HG03045 (cell line): ENCODE measurements around the gene RASSF4.

Experiments
- ATAC-seq: cut with Tn5 transposase; IDR thresholded peaks from one replicate; pipeline ENCODE4 v1.9.1; 2021; ENCODE audit warnings: mild to moderate bottlenecking, moderate library complexity; ENCODE audit not compliant: unreplicated experiment

Gene RASSF4

GRCh38 chr10:44974082-44974627, 14.6 kb downstream of the RASSF4 start:
- ATAC-seq, result no peak

- ATAC-seq, result peak; percentile 60
Measured at GRCh38 chr10:44974628-44975430, 15.2 kb downstream of the RASSF4 start.

- no peak for ATAC-seq
Measured at GRCh38 chr10:44975431-44976331, 16.1 kb downstream of the RASSF4 start.

GRCh38 chr10:44976352-44977198, 17.0 kb downstream of the RASSF4 start:
- no peak for ATAC-seq

DNA sequence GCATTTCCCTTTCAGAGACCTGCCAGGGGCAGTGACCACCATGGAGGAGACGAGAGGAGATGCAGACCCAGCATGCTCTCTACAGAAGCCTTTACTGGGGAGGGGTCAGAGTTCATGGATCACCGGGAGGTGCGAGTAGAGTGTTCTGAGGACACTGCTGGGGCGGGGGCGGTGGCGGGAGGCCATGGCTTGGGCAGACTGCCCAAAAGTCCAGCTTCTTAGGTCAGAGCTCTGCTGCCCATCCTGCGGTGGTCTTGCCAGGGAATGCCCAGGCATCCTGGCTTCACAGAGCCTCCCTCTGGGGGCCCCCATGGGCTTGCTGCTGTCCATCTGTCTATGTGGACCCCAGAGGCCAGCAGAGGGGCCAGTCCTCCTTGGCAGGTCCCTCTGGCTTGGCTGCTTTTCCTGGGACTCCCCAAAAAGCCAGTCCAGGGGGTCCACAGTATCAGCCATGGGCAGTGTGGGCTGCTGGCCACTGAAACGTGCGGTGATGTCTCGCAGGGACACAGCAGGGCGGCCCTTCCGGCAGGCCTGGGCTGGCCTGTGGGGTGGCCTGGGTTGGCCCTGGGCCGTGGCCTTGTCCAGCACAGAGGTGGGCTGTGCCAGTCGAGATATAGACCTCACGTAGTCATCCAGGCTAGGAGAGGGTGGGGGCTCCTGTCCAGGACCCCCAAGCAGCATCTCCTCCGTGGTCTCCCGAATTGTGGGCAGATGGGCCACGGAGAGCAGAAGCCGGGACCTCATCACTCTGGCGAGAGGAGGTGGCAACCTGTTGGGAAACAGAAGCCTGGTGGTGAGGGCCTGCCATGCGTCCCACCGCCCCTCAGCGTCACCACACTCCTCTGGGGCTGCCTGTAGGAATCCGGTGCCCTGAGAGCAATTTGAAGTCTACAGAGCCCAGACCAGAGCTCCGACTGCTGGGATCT, 17.9 kb downstream of the RASSF4 start:
- ATAC-seq, result no peak

DNA sequence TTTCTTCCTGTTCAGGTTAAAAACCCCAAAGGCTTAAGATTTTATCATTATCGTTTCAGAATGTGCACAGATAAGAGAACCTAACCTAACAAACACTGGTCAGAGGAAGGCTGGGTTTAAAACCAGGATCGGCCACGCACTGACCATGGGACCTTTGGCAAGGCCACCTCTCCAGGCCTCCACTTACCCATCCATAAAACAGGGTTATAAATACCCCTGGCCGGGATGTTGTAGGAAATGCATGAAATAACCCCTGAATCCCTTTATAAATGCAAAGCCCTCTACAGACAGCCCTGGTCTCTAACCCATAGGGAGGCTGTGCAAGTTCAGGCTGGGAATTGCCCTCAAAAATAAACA, 18.6 kb downstream of the RASSF4 start:
- ATAC-seq, result no peak

GRCh38 chr10:44978570-44979280, 19.1 kb downstream of the RASSF4 start, which contains the start of gene DEPP1:
Gene DEPP1 (minus strand): TSS chr10:44978809. CDS start chr10:44978030, 779 bp downstream.
- peak; percentile 28 for ATAC-seq

- ATAC-seq, result no peak
Measured at GRCh38 chr10:44979281-44980191, 19.9 kb downstream of the RASSF4 start.

DNA sequence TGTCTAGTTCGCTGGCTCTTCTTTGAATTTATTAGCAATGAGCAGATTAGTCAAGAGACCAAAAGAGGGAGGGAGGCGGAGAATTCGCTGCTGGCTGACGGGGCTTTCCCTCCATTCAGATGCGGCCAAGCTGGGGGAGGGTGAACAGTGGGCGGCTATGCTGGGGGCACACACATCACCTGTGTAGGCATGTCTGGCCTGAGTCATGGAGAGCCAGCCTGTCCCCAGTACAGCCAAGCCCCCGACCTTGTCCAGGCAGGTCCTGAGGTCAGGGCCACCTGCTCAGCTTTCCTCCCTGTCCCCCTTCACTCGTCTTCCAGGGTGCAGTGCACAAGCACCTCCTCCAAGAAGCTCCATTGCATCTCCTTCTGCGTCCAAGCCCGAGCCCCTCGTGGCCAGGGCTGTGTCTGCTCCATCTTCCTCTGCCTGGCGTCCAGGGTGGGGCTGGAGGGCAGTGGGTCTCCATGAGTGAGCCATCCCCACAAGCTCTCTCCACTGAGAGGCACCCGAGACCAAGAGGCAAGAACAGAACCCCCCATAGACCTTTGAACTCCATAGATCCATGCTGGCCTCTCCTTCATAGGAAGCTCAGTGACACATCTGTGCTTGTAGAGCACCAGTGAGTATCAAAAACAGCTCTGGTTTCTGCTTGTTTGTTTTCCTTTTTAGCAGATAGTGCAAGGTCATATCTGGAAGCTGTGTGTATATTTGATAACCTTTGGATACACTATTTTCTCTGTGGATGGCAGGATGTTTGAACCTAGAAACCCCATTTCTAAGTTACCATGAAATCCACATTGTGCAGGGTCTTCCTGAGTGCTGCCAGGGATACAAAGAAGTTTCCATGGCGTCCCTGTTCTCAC, 20.9 kb downstream of the RASSF4 start:
- no peak for ATAC-seq

DNA sequence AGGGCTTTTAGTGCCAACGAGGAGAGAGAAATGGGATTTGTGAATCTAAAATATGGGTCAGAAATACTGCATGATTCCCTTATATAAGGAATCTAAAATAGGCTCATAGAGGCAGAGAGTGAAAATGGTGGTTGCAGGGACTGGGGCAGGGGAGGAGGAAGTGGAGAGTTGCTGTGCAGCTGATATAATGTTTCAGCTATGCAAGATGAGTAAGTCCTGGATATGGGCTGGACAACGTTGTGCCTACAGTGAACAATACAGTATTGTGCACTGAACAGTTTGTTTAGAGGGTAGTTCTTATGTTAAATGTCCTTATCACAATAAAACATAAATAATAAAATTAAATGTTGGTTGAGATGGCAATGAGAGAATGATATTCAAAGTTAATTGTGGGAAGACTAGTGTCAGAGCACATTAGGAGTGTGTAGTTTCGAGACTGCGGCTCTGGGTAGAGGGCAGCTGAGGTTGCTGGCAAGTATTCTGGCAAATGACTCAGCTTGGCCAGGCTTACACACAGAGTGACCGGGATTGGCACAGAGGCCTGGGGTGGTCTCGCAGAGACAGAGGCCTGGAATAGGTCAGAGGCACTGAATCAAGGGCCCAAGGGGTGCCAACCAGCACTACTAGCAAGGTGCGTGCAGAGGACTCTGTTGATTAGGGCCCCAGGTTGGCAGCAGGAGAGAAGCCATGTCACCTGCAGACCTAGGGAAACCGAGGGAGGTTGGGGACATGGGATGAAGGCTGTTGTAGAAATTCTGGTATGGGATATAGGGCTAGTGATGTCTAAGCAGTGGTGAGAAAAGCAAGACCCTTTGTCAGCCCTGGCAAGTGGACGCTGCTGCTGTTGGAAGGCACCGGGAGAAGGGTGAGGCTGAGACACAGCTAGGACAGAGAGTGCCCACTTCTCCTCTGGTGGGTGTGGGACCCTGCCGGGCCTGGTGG, 21.8 kb downstream of the RASSF4 start:
- ATAC-seq, result no peak

- ATAC-seq, result no peak
Measured at GRCh38 chr10:44982114-44982460, 22.5 kb downstream of the RASSF4 start.

- ATAC-seq, result no peak
Measured at GRCh38 chr10:44982496-44982895, 22.9 kb downstream of the RASSF4 start.

GRCh38 chr10:44983066-44983894, 23.7 kb downstream of the RASSF4 start:
- ATAC-seq, result no peak

DNA sequence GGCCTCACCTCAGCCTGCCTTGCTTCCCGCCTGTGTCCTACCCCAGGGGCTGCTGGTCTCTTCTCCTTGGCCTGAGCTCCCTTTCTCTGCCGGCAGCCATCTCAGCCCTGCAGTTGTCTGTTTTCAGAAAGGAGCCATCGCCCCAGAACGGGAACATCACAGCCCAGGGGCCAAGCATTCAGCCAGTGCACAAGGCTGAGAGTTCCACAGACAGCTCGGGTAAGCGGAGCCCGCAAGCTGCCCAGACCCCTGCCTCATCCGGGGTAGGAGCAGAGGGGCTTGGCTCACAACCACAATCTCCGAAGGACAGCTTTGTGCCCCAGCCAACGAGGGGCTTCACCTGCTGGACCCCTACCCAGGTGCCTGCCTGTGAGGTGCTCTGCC, 24.3 kb downstream of the RASSF4 start:
- ATAC-seq, result no peak

- no peak for ATAC-seq
Measured at GRCh38 chr10:44984671-44985101, 25.1 kb downstream of the RASSF4 start.
